ENCODE measurements around the gene COL6A3.
"Not testable (repeated sequence)": the region's sequence is repeated elsewhere in the genome, so short reads cannot be mapped to it uniquely, and the experiment has no call there.

Gene COL6A3

GRCh38 chr2:237380768-237381167 lies 33.2 kb downstream of the COL6A3 start:
- no peak for DNase-seq

GRCh38 chr2:237379636-237380035 lies 34.3 kb downstream of the COL6A3 start:
- no peak for DNase-seq

- no peak for DNase-seq
Measured at GRCh38 chr2:237378650-237379049, 35.3 kb downstream of the COL6A3 start.

GRCh38 chr2:237374284-237375060 lies 39.5 kb downstream of the COL6A3 start:
- no peak for DNase-seq

- DNase-seq, result no peak
Measured at GRCh38 chr2:237371856-237372255, 42.1 kb downstream of the COL6A3 start.

GRCh38 chr2:237365671-237366070 lies 48.3 kb downstream of the COL6A3 start:
- DNase-seq, result no peak

- no peak for DNase-seq
Measured at GRCh38 chr2:237364655-237365054, 49.3 kb downstream of the COL6A3 start.

GRCh38 chr2:237361194-237362004 lies 52.6 kb downstream of the COL6A3 start:
- DNase-seq, result no peak

GRCh38 chr2:237359894-237360780 lies 53.8 kb downstream of the COL6A3 start:
- DNase-seq, result no peak

GRCh38 chr2:237359518-237359840 lies 54.5 kb downstream of the COL6A3 start:
- DNase-seq, result no peak

GRCh38 chr2:237358721-237359517 lies 55.0 kb downstream of the COL6A3 start:
- DNase-seq, result no peak

GRCh38 chr2:237355701-237356100 lies 58.3 kb downstream of the COL6A3 start:
- DNase-seq, result no peak

GRCh38 chr2:237354892-237355291 lies 59.1 kb downstream of the COL6A3 start:
- no peak for DNase-seq

- not testable (repeated sequence) for DNase-seq
Measured at GRCh38 chr2:237354172-237354571, 59.8 kb downstream of the COL6A3 start.

GRCh38 chr2:237353215-237353614 lies 60.7 kb downstream of the COL6A3 start:
- no peak for DNase-seq

- DNase-seq, result no peak
Measured at GRCh38 chr2:237352279-237352845, 61.6 kb downstream of the COL6A3 start.

GRCh38 chr2:237351796-237352195 lies 62.2 kb downstream of the COL6A3 start:
- no peak for DNase-seq

- DNase-seq, result no peak
Measured at GRCh38 chr2:237351046-237351445, 62.9 kb downstream of the COL6A3 start.

- DNase-seq, result no peak
Measured at GRCh38 chr2:237350597-237350996, 63.4 kb downstream of the COL6A3 start.

GRCh38 chr2:237350070-237350469 lies 63.9 kb downstream of the COL6A3 start:
- DNase-seq, result no peak

- DNase-seq, result no peak
Measured at GRCh38 chr2:237348281-237348865, 65.6 kb downstream of the COL6A3 start.
